Right atrium auricular region (tissue), 2 donors: ENCODE results near the gene INTS15. TPM values are rescaled to one million over a fixed set of nuclear protein-coding genes. Genes with fewer than 3 reads are reported as not detected.
A peak's percentile ranks its signal among the peaks of the same experiment; 100 is the strongest.

Experiments
- DNase-seq: peaks from one replicate; pipeline ENCODE4 v3.0.0-alpha.2; 2019; ENCODE audit warnings: low spot score
- H3K27ac ChIP-seq, 2 donors: fragments of 200-600 bp; sonication (generic); 1 replicate in 1 of 2; 2 replicates in 1 of 2; pipeline ENCODE4 v1.5.1; 2016 to 2019
- H3K27me3 ChIP-seq, 2 donors: fragments of 200-600 bp; sonication (generic); one replicate each; pipeline versions ENCODE4 v1.5.1 to v1.6.0; 2017 to 2019
- H3K36me3 ChIP-seq: fragments of 200-600 bp; sonication (generic); one replicate; pipeline ENCODE4 v1.5.1; 2016
- H3K4me1 ChIP-seq, 2 donors: fragments of 200-600 bp; sonication (generic); one replicate each; pipeline versions ENCODE4 v1.5.1 to v1.6.0; 2017 to 2019
- H3K4me3 ChIP-seq, 2 donors: fragments of 200-600 bp; sonication (generic); 1 replicate in 1 of 2; 2 replicates in 1 of 2; pipeline ENCODE4 v1.5.1; 2017 to 2019; ENCODE audit warnings: mild to moderate bottlenecking in 1 of 2, moderate library complexity in 1 of 2
- H3K9me3 ChIP-seq, 2 donors: fragments of 200-600 bp; sonication (generic); one replicate each; pipeline ENCODE4 v1.5.1; 2019
- total RNA-seq, 2 donors: library from RNA; depleted of rRNA; stranded (reverse); fragments of >200 nt; gene quantifications; one replicate each; pipeline ENCODE4 v1.1.0, GENCODE V29; 2016
- TF ChIP-seq, protein P1 (sequence below), 2 donors: fragments of 200-600 bp; sonication (generic); IDR thresholded peaks; one replicate each; pipeline ENCODE4 v1.5.1; 2019; ENCODE audit warnings: antibody characterized with exemption in 2 of 2

Gene INTS15
- total RNA-seq, 2 donors from 2014 or later = 12.5 to 19.5 TPM

DNA sequence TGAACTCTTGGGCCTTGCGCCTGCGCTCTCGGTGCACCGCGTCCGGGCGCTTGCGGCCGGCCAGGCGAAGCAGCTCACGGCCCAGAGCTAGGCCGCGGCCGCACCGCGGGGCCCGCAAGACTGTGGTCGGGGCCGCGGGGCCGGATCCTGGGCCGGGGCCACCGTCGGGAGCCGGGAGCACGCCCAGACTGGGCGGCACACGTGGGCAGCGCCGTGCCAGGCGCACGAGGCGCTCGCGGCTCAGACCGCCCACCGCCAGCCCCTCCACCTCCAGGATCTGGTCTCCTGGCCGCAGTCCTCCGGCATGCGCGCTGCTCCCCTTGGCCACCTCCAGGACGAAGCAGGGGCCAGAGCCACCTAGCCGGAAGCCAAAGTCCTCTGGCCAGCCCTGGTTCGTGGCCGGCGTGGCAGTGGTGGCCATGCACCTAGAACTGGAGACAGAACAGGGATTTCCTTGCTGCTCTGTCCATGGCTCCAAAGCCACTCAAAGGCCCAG, 38.8 kb upstream of the INTS15 start, which contains the start of gene GRID2IP:
Gene GRID2IP, minus strand, starts transcription at position 446 of the 496 bp plus-strand sequence. Its CDS starts 25 bp downstream, at position 421.
- H3K36me3 ChIP-seq = no peaks in the 10 kb centered on the region
- no peak within 1 kb of the TSS for H3K27ac ChIP-seq
- TF ChIP-seq, protein P1, sequence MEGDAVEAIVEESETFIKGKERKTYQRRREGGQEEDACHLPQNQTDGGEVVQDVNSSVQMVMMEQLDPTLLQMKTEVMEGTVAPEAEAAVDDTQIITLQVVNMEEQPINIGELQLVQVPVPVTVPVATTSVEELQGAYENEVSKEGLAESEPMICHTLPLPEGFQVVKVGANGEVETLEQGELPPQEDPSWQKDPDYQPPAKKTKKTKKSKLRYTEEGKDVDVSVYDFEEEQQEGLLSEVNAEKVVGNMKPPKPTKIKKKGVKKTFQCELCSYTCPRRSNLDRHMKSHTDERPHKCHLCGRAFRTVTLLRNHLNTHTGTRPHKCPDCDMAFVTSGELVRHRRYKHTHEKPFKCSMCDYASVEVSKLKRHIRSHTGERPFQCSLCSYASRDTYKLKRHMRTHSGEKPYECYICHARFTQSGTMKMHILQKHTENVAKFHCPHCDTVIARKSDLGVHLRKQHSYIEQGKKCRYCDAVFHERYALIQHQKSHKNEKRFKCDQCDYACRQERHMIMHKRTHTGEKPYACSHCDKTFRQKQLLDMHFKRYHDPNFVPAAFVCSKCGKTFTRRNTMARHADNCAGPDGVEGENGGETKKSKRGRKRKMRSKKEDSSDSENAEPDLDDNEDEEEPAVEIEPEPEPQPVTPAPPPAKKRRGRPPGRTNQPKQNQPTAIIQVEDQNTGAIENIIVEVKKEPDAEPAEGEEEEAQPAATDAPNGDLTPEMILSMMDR (IDR thresholded peaks at IDR 0.05) = no peak
- no peaks in the 10 kb centered on the region for H3K9me3 ChIP-seq
- no peak within 1 kb of the TSS for H3K4me3 ChIP-seq
- no peak for DNase-seq
- H3K27me3 ChIP-seq = no peaks in the 10 kb centered on the region
- no peaks in the 10 kb centered on the region for H3K4me1 ChIP-seq

DNA sequence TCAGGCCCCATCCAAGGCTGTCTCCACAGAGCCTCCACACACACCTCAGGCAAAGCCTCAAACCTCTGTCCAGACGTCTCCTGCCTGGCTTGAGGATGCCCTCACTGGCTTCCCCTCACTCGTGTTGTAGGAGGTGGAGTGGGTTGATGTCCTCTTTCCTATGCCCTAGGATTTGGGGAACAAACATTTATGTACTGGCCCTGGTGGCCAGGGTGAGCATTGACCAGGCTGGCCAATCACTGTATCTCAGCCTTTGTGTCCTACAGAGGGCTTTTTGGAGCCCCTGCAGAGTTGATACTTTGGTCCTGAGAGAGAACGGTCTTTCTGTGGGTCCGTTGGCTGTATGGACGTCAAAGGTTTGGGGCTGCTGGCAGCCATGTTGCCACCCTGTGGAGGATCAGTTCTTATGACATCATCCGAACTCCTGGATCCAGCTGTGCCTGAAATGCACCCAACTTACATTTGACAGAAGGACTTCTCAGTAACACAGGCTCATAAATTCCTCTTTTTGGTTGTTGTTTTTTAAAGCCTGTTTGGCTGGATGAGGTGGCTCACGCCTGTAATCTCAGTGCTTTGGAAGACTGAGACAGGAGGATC, 36.3 kb upstream of the INTS15 start:
- Histone ChIP-seq H3K9me3 (no peaks in the 10 kb centered on the region), H3K4me3 (no peak overlapping the region), H3K27me3 (no peaks in the 10 kb centered on the region), H3K27ac (no peak overlapping the region), H3K36me3 (no peaks in the 10 kb centered on the region), H3K4me1 (no peaks in the 10 kb centered on the region)
- DNase-seq = no peak
- TF ChIP-seq, protein P1 (IDR thresholded peaks at IDR 0.05) = no peak

DNA sequence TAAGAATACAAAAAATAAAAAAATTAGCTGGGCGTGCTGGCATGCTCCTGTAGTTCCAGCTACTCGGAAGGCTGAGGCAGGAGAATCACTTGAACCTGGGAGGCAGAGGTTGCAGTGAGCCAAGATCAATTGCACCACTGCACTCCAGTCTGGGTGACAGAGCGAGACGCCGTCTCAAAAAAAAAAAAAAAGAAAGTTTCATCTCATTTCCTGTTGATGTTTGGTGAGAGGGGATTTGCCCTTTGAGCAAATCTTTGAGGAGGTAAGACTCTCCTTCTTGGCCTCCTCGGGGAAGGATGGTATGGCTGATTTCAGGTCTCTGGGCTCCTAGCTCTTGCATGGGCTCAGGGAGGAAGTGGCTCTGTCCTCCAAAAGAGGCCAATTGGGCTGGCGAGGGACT, 35.0 kb upstream of the INTS15 start:
- Histone ChIP-seq H3K36me3 (no peaks in the 10 kb centered on the region), H3K9me3 (no peaks in the 10 kb centered on the region), H3K27me3 (no peaks in the 10 kb centered on the region), H3K27ac (no peak overlapping the region), H3K4me3 (no peak overlapping the region), H3K4me1 (no peaks in the 10 kb centered on the region)
- TF ChIP-seq, protein P1 (IDR thresholded peaks at IDR 0.05) = no peak
- no peak for DNase-seq

DNA sequence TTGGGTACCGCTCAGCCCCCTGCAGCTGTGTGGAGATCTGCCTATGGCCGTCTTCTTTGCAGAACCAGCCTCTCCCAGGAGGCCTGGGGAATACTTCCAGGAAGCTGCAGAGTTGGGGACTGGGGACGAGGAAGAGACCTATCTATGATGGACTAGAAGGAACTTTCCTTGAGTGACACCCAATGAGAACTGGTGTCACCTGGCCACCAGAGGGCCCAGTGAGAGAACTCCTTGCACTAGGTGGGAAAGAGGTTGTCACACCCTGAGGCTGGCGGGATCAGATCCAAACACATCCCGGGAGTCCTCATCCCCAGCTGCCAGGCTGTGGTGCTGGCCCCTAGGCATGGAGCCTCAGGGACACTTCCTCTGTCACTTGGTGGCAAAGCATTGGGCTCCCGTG, 33.6 kb upstream of the INTS15 start:
- no peak overlapping the region for H3K27ac ChIP-seq
- no peaks in the 10 kb centered on the region for H3K9me3 ChIP-seq
- TF ChIP-seq, protein P1 (IDR thresholded peaks at IDR 0.05) = no peak
- no peaks in the 10 kb centered on the region for H3K4me1 ChIP-seq
- H3K36me3 ChIP-seq = no peaks in the 10 kb centered on the region
- no peak overlapping the region for H3K4me3 ChIP-seq
- no peaks in the 10 kb centered on the region for H3K27me3 ChIP-seq
- DNase-seq = no peak

DNA sequence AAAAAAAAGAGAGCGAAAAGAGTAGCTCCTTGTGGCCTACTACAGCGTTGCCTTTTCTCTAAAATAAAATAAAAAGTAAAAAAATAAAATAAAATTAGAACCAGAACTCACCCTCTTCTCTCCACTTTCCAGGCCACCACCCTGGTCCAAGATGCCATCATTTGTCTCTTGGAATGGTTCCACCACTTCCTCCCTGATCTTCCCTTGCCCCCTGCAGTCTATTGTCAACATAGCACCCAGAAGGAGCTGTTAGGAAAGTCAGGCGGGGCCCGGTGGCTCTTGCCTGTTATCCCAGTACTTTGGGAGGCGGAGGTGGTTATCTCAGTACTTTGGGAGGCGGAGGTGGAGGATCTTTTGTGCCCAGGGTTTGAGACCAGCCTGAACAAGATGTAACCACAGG, 31.0 kb upstream of the INTS15 start:
- H3K27ac ChIP-seq = no peak overlapping the region
- no peaks in the 10 kb centered on the region for H3K27me3 ChIP-seq
- H3K9me3 ChIP-seq = no peaks in the 10 kb centered on the region
- TF ChIP-seq, protein P1 (IDR thresholded peaks at IDR 0.05) = peak in 1 of 2 donors; percentile 40
- H3K4me1 ChIP-seq = no peaks in the 10 kb centered on the region
- H3K4me3 ChIP-seq = no peak overlapping the region
- DNase-seq = no peak
- no peaks in the 10 kb centered on the region for H3K36me3 ChIP-seq

DNA sequence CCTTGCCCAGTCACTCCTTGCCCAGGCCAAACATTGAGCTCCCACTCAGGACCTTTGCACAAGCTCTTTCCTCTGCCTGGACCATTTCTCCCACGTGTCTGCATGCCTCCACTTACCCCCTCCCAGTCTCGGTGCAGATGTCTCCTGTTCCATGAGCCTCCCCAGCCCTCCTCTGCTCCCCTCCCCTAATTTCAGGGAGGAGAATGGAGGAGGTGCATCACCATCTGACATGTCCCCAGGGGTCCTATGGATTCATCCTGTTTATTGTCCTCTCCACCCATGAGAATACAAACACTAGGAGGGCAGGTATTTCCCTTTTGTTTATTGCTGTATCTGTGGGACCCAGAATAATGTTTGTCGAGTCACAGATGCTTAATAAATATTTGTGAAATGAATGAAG, 29.9 kb upstream of the INTS15 start:
- H3K27ac ChIP-seq = no peak overlapping the region
- TF ChIP-seq, protein P1 (IDR thresholded peaks at IDR 0.05) = no peak
- no peaks in the 10 kb centered on the region for H3K27me3 ChIP-seq
- no peak overlapping the region for H3K4me3 ChIP-seq
- DNase-seq = no peak
- no peaks in the 10 kb centered on the region for H3K36me3 ChIP-seq
- H3K4me1 ChIP-seq = no peaks in the 10 kb centered on the region
- H3K9me3 ChIP-seq = no peaks in the 10 kb centered on the region
